OCI-LY7 (cell line): ENCODE measurements around the gene AMELY.

ENCODE experiments used
- EZH2phosphoT487 ChIP-seq: fragments of 200-600 bp; sonication (generic); IDR thresholded peaks from 2 replicates; pipeline ENCODE4 v1.6.1; 2018; ENCODE audit warnings: low read depth, borderline replicate concordance, mild to moderate bottlenecking, mixed run types, antibody characterized with exemption, low read length, moderate library complexity, mixed read lengths
- TF ChIP-seq, protein P1 (sequence below): fragments of 200-600 bp; sonication (generic); conservative IDR thresholded peaks from 2 replicates; pipeline ENCODE4 v1.5.1; 2014; ENCODE audit warnings: mild to moderate bottlenecking, antibody characterized with exemption, low read length, moderate library complexity, mixed read lengths

DNA sequence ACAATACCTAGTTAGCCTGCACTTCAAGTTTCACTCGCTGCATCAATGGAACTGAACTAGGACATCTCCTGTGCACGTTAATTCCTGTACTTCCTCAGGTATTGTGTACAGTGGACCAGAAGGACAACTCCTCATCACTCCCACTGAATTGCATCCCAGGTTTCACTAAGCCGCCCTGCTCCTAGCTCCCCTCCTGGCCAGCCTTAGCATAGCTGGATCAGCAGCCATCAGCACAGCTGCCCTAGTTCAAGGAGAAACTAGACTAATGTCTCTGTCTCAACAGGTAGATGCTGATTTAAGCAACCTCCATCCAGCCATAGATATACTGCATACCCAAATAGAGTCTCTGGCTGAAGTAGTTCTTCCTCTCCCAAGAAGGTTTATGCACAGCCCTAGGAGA lies 17.1 kb downstream of the AMELY start:
- TF ChIP-seq, protein P1, sequence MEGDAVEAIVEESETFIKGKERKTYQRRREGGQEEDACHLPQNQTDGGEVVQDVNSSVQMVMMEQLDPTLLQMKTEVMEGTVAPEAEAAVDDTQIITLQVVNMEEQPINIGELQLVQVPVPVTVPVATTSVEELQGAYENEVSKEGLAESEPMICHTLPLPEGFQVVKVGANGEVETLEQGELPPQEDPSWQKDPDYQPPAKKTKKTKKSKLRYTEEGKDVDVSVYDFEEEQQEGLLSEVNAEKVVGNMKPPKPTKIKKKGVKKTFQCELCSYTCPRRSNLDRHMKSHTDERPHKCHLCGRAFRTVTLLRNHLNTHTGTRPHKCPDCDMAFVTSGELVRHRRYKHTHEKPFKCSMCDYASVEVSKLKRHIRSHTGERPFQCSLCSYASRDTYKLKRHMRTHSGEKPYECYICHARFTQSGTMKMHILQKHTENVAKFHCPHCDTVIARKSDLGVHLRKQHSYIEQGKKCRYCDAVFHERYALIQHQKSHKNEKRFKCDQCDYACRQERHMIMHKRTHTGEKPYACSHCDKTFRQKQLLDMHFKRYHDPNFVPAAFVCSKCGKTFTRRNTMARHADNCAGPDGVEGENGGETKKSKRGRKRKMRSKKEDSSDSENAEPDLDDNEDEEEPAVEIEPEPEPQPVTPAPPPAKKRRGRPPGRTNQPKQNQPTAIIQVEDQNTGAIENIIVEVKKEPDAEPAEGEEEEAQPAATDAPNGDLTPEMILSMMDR, result no peak
- TF ChIP-seq EZH2phosphoT487, result no peak
